Heart left ventricle (tissue), 13 donors: ENCODE results near the gene TMED3.

Experiments used
- CTCF ChIP-seq, 12 donors: fragments of 200-600 bp; sonication (generic) in 4 of 12; IDR thresholded peaks; one replicate each; pipeline versions ENCODE4 v1.5.0 to v1.8.0; 2018 to 2022; ENCODE audit warnings: antibody characterized with exemption in 12 of 12, mild to moderate bottlenecking in 5 of 12
- POLR2A ChIP-seq, 2 donors: fragments of 450-650 bp; IDR thresholded peaks; one replicate each; pipeline ENCODE4 v1.6.1; 2017; ENCODE audit warnings: antibody characterized with exemption in 2 of 2, mild to moderate bottlenecking in 2 of 2, moderate library complexity in 2 of 2
- donor health status: ischemic (EF 13 %, LVEDD 7.1; RV severe dilation, severe dysfunction).
- donor health status: DM: no; HTN: yes; CAD: no.
- donor health status: DM: no; HTN: no; CAD: no.
- donor health status: ischemic (EF 25% LVEDD 6.9; RV normal size, moderate dysfunction).
- donor health status: ischemic (EF 25% LVEDD 5.7; RV mildly dilated, moderate dysfunction).
- donor health status: ischemic (EF 35%, LVEDD 5.7; RV mildly dilated, moderate dysfunction).
- donor health status: nonischemic (EF 11% LVEDD 7.7; RV severe dilation, severe dysfunction).
- donor health status: DM: yes; HTN: yes; CAD: no.
- donor health status: PGD.
- donor health status: ischemic (EF 29% LVEDD 5.4; RV normal size, mild dysfunction).
- donor health status: nonischemic (EF 23%, LVEDD 6.1; RV moderate dilation, normal function).

- TF ChIP-seq CTCF (IDR thresholded peaks at IDR 0.05) (no peak), POLR2A (IDR thresholded peaks at IDR 0.05) (no peak)
Measured at GRCh38 chr15:79322306-79322705, 11.4 kb downstream of the TMED3 start.
